PC-3 (cell line): Measurements from ENCODE around the gene PGAP2.

Experiments used
- EZH2 ChIP-seq: fragments of 300-600 bp; sonication (generic); IDR thresholded peaks from one replicate; pipeline ENCODE4 v1.6.1; 2017; ENCODE audit warnings: antibody characterized with exemption, mild to moderate bottlenecking, low read length; ENCODE audit not compliant: unreplicated experiment
- TF ChIP-seq, protein P1 (sequence below): fragments of 300-600 bp; sonication (generic); conservative IDR thresholded peaks from 2 replicates; pipeline ENCODE4 v1.5.1; 2017; ENCODE audit warnings: antibody characterized with exemption, low read depth, mild to moderate bottlenecking, low read length

GRCh38 chr11:3861683-3862082 lies 53.3 kb downstream of the PGAP2 start:
- TF ChIP-seq, protein P1, sequence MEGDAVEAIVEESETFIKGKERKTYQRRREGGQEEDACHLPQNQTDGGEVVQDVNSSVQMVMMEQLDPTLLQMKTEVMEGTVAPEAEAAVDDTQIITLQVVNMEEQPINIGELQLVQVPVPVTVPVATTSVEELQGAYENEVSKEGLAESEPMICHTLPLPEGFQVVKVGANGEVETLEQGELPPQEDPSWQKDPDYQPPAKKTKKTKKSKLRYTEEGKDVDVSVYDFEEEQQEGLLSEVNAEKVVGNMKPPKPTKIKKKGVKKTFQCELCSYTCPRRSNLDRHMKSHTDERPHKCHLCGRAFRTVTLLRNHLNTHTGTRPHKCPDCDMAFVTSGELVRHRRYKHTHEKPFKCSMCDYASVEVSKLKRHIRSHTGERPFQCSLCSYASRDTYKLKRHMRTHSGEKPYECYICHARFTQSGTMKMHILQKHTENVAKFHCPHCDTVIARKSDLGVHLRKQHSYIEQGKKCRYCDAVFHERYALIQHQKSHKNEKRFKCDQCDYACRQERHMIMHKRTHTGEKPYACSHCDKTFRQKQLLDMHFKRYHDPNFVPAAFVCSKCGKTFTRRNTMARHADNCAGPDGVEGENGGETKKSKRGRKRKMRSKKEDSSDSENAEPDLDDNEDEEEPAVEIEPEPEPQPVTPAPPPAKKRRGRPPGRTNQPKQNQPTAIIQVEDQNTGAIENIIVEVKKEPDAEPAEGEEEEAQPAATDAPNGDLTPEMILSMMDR, result no peak
- no peak for TF ChIP-seq EZH2
